SKM-1 (cell line): ENCODE measurements around the gene KANTR.
"Not testable (repeated sequence)": the region's sequence is repeated elsewhere in the genome, so short reads cannot be mapped to it uniquely, and the experiment has no call there.

Experiments
- DNase-seq: peaks from one replicate; lab custom pipeline; 2025; ENCODE audit not compliant: unreplicated experiment; lab: John Stamatoyannopoulos, UW

The KANTR gene

DNA sequence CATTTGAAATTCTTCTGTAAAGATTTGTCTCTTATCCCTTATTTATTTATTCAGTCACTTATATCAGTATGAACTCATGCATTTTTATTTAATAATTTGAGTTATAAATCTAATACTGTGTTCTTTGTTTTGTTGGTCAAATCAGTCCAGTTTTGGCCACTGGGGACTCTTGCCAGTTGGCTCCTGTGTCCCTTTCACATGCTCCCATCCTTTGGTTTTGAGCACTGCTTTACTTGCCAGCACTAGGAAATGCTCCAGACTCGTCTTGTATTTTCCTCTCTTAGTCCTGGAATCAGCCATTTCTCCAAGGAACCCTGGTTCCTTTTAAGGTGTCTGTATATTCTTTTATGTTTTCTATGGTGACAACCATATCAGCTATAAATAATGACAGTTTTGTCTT is 28.1 kb downstream of the KANTR start:
- no peak for DNase-seq

DNA sequence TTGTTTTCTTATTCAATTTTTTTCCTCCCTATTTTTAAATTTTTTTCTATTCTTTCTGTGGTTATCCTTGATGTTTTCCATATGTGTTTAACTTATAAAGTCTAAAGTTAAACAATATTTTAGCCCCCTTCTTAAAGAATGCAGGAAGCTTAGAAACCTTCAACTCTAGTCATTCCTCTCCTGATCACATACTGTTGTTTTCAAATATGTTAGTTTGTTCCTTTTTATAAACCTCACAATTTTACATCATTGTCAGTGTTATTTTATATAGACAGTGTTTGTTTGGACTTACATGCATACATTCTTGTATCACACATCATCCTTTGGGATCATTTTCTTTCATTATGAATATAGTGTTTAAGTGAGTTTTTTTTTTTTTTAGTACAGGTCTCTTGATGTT is 31.6 kb downstream of the KANTR start:
- no peak for DNase-seq

DNA sequence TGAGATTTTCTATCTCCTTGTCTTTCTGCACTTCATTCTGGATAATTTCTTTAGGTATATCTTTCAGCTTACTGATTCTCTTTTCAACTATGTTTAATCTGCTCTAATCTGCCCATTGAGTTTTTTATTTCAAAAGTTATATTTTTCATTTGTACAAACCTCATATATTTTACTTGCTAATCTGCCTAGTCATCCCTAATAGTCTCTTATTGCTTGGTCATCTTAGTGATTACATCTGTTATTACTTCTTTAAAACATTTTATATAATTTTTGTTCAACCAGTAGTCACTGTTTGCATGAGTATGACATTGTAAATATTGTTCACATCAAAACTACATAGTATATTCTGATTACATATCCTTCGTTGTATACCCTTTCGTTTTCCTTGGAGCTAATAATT is 32.4 kb downstream of the KANTR start:
- DNase-seq = no peak

DNA sequence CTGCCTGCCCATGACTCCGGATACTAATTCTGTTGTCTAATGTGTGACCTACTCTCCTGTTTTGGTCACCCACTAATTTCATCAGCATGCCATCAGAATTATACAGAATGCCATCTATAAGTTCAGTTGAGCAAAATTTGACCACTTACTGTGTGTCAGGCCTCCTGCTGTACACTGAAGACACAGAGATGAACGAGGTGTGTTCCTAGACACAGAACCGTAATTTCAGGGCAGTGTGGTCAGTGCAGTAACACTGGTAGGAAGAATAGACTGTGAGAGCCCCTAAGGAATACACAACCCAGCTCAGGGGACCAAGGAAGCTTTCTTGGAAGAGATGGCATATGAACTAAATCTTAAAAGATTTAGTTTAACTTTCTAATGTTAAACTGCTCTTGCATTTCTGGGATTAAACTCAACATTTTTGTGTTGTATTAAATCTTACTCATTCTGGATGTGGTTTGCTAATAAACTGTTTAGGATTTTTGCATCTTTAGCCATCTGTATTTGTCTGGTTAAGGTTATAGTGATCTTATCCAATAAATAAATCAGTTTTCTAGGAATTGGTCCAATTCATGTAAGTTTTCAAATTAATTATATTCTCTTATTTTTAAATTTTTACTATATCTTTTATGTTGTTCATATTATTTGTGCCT is 34.3 kb downstream of the KANTR start:
- no peak for DNase-seq

DNA sequence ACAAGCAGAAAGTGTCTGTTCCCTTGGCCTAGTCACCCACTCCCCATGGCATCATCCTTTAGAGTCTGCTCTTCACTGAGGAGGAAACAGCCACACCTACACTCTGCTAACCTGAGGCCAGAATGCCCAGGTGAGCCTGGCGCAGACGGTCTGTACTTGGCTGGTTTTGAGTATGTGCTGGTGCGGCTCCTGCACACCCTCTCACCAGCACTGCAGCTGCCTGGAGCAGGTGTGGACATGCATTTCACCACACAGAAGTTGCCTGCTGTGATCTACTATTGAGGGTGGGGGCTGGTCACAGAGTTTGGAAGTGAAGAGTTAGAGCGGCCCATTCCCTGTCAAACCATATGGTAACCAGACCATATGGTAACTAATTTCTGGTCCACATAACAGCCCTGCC is 39.5 kb downstream of the KANTR start:
- no peak for DNase-seq

DNA sequence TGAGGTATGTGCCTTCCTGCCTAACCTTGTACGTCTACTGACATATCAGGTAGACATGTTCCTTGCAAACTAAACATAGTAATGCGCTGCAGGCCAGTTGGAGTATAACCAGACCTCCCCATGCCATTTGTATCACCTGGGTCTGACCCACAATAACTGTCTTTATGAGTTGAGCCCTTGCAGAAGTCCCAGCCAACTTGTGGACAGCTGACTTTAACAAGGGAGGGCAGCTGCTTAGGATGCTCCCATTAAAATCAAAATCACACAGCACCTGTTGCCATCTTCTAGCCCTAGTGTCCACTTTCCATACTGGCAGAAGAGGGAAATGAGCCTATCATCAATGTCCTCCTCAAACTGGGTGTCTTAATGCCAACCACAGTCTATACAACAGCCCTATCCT is 41.6 kb downstream of the KANTR start:
- no peak for DNase-seq

DNA sequence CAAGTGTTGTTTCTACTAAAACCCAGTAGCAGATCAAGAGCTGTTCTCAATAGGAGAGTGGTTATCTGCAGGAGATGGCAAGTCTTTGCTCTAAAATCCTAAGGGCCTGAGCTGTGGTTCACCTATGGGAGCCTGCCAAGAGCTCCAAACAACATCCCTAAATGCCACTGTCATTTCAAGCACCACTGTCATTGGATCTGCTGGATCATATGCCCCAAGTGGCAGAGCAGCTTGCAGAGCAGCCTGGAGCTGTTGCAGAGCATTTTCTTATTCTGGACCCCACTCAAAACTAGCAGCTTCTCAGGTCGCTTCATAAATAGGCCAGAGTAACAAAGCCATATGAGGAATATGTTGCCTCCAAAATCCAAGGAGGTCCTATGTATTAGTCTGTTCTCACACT is 59.6 kb downstream of the KANTR start:
- DNase-seq = no peak

DNA sequence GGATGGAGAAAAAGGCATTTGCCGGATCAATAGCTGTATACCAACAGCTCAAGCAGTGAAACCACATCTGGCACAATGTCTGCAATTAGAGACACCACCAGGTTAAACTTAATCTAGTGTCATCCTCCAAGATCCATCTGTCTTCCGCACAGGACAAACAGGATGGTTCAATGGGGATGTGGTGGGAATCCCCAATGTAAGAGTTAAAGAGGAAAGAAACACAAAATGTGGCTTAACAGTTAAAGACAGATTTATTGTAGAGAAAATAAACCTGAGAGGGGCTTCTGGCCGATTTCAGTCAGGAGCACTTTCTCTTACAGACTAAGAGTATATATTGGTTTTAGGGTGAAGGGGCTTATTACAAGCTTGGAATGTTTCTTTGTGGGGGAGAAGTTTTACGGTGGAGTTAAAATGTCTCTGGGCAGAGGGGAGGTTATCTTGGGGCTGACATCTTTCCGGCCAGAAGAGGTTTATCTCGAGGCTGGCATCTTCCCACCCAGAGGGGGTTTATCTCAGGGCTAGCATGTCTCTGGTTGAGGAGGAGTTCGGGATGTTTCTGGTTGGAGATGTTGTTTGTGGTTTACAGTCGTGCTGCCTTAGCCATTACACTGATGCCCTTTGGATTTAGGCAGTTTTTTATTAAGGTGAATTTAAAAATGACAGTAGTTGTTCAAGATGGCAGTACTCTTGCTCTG is 61.7 kb downstream of the KANTR start:
- DNase-seq = no peak

DNA sequence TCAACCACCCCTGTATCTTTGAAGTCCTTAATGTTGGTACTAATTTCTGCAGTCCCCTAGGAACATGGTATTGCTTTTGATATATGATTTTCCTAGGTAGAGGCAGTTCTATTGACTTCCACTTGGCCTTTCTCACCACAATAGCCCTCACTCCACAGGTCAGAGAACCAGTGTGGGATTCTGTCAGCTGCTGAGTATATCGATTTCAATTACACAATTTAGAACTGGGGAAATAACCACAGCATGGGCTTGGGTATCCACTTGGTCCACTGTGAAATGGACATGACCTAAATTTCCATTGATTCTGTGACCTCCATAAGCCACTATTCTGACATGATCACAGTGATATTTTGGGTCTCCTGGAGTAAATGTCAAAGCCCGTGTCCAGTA is 62.3 kb downstream of the KANTR start:
- DNase-seq = no peak

DNA sequence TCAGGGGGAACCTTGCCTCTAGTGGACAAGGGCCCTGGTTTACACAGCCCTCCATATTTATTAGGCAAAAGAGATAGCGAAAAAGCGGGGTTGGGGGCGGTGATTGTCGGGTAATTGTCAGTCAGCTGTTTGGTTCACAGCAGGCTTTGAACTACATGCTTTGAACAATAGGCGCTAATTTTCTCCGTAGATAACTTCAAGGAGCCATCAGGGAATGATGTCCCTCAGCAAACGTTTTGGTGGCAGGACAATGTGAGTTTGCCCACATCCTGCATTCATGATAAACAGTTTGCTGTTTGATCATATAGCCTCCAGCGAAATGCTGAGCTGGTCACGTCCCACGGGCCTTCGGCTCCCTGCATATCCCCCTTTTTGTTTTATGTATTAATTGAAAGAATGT is 65.2 kb downstream of the KANTR start:
- DNase-seq = no peak

DNA sequence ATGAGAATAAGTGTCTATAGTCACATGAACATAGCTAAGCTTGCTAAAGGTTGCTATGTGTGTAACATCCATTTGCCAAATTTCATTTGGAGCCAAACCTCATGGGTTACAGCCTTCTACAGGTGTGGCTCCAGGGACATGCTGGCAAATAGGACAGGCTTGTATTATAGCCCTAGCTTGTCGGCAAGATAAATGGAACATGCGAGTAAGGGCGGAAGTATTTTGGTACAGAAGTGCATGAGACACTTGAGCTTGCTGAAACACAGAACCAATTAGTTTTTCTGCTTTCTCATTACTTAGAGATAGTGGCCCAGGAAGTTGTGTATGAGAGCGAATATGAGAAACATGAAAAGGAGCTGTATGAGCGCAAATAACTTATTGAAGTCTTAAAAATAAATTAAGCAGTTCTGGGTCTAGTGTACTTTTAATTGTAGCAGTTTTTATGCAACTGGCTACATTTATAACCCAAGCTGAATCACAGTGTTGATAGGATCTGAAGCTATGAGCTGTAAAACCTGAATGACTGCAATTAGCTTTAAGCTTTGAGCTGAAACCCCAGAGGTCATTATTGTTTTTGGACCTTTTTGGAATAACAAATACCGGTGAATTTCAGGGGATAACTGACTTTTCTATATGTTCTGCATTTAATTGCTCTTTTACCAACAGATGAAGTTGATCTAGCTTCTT is 66.5 kb downstream of the KANTR start:
- no peak for DNase-seq

DNA sequence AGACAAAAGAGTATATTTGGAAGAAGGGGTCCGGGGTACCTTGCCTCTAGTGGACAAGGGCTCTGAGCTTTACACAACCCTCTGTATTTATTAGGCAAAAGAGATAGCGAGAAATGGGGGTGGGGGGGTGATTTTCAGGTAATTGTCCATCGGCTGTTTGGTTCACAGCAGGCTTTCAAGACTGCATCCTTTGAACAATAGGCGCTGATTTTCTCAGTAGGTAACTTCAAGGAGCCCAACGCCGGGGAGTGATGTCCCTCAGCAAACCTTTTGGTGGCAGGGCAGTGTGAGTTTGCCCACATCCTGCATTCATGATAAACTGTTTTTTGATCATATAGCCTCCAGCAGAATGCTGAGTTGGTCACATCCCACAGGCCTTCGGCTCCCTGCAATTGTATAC is 69.5 kb downstream of the KANTR start:
- DNase-seq = no peak

DNA sequence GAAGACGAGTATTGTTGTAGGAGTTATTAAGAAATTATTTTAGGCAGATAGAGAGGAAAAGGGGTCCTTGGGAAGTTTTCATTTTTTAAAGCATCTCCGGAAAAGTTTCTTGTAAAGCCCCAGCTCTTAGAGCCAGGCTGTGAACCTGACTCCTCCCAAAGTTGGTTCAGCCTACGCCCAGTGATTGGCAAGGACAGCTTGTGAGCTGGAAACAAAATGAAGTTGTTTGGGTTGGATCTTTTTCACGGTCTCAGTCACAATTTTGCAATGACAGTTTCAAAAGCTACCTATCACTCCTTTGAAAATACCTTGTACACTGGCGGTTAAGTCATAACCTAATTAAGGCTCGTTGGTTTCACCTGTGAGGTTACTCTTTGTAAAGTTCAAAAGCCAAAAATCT is 70.6 kb downstream of the KANTR start:
- DNase-seq = not testable (repeated sequence)

DNA sequence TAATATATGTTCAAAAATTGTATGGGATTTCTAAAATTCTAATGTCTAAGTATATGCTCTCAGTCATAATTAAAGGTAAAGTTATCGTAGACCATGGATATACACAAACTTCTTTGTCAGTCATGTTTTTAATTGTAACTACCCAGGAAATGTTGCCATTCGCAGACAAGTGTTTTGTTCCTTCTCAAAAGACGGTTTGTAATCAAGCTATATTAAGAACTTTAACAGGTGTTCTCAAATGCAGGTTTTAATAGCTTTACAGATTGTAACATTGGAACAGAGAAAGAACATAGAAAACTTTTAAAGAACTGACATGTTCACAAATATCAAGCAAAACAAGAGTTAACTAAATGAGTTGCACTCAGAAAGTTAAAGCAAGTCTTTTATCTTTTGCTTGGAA is 72.2 kb downstream of the KANTR start:
- no peak for DNase-seq

DNA sequence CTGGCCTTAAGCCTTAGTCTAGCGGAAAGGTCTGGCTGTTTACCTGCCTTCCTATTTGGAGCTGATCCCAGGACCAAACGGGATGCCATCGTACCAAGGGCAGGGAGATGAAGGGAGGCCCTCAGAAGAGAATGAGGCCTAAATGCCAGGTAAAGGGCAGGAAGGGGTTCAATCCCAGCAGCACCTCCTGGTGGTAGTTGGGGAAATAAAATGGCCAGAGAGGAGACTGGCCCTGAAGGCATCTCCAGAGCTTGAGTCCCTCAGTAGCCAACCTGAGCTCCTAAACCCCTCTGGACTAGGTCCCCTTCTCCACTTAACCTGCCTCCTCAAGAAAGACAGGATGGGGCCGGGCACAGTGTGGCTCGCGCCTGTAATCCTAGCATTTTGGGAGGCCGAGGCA is 77.4 kb downstream of the KANTR start:
- no peak for DNase-seq
